ENCODE results near the gene DDX54. TPM values are rescaled to one million over a fixed set of nuclear protein-coding genes. Genes with fewer than 3 reads are reported as not detected.

The DDX54 gene
- total RNA-seq, 6 experiments from 2014 or later: 60.1 to 71.0 (median 61.9) TPM

DNA sequence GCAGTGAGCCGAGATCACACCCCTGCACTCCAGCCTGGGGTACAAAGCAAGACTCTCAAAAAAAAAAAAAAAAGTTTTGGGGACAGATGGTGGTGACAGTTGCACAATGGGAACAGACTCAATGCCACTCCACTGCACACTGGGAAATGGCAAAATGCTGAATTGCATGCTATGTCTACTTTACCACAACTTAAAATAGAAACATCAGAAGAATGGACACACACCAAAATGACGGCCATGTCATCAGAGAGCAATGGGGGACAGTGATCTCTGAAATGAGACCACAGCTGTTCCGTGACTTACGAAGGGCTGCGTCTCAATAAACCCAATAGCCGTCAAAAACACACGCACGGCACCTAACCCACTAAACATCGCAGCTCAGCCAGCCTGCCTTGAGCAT is 13.7 kb downstream of the DDX54 start:
- H3K4me3 Mint-ChIP-seq: no peak overlapping the region
- TF ChIP-seq, protein P1, sequence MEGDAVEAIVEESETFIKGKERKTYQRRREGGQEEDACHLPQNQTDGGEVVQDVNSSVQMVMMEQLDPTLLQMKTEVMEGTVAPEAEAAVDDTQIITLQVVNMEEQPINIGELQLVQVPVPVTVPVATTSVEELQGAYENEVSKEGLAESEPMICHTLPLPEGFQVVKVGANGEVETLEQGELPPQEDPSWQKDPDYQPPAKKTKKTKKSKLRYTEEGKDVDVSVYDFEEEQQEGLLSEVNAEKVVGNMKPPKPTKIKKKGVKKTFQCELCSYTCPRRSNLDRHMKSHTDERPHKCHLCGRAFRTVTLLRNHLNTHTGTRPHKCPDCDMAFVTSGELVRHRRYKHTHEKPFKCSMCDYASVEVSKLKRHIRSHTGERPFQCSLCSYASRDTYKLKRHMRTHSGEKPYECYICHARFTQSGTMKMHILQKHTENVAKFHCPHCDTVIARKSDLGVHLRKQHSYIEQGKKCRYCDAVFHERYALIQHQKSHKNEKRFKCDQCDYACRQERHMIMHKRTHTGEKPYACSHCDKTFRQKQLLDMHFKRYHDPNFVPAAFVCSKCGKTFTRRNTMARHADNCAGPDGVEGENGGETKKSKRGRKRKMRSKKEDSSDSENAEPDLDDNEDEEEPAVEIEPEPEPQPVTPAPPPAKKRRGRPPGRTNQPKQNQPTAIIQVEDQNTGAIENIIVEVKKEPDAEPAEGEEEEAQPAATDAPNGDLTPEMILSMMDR (IDR thresholded peaks at IDR 0.05): no peak
- no peaks in the 10 kb centered on the region for H3K27me3 Mint-ChIP-seq (ENCODE audit: insufficient read depth)
- H3K36me3 Mint-ChIP-seq (ENCODE audit: low read depth): peaks cover 25% of the 10 kb centered on the region
- no peaks in the 10 kb centered on the region for H3K9me3 Mint-ChIP-seq
- no peaks in the 10 kb centered on the region for H3K4me1 Mint-ChIP-seq (ENCODE audit: low read depth)
- no peak for DNase-seq
- H3K27ac Mint-ChIP-seq: no peak overlapping the region

DNA sequence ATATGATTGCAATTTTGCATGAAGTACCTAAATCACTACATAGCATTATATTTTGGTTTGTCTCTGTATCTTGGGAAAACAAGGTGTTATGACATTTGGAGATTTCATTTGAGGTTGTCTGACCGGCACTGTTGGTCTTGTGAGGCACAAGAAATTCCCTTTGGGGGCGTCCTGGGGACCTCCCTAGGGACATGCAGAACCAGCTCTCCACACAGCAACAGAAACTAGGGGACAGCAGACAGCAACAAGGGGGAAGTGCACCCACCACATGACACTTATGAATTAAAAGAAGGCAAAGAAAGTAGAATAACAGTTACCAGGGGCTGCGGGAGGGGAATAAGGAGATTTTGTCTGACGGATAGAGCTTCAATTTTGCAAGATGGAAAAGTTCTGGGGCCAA is 14.4 kb downstream of the DDX54 start:
- Mint-ChIP-seq H3K27ac (no peak overlapping the region), H3K27me3 (ENCODE audit: insufficient read depth) (no peaks in the 10 kb centered on the region), H3K9me3 (no peaks in the 10 kb centered on the region), H3K4me3 (no peak overlapping the region), H3K36me3 (ENCODE audit: low read depth) (peaks cover 25% of the 10 kb centered on the region), H3K4me1 (ENCODE audit: low read depth) (no peaks in the 10 kb centered on the region)
- no peak for DNase-seq
- TF ChIP-seq, protein P1 (IDR thresholded peaks at IDR 0.05): no peak

DNA sequence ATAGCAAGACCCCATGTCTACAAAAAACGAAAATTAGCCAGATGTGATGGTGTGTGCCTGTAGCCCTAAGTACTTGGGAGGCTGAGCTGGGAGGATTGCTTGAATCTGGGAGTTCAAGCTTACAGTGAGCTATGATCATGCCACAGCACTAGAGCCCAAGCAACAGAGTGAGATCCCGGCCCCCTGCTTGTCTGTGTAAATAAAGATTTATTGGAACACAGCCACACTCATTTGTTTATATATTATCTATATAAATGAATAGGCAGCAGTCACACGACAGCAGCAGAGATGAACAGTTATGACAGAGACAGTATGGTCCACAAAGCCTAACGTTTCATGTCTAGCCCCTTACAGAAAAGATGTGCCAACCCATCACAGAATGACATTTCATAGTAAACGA is 14.8 kb downstream of the DDX54 start:
- no peak overlapping the region for H3K4me3 Mint-ChIP-seq
- TF ChIP-seq, protein P1 (IDR thresholded peaks at IDR 0.05): no peak
- H3K4me1 Mint-ChIP-seq (ENCODE audit: low read depth): no peaks in the 10 kb centered on the region
- H3K9me3 Mint-ChIP-seq: no peaks in the 10 kb centered on the region
- H3K27ac Mint-ChIP-seq: no peak overlapping the region
- peaks cover 27% of the 10 kb centered on the region for H3K36me3 Mint-ChIP-seq (ENCODE audit: low read depth)
- no peaks in the 10 kb centered on the region for H3K27me3 Mint-ChIP-seq (ENCODE audit: insufficient read depth)
- DNase-seq: no peak

DNA sequence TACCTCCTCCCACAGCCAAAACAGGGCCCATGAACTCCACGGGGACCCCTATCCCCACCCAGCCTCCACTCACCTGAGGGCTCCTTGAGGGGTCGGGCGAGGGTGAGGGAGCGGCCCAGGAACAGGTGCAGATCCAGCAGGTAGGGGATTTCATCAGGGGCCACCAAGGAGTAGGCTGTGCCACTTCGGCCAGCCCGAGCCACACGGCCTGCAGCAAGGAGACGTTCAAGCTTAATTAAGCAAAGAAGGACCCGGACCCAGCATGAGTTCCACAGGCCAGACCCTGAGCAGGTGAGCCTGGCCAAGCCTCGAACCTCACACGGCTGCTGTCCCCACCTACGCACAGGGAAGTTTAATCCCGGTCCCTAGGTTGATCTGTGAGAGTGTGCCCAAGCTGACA is 15.6 kb downstream of the DDX54 start:
- Mint-ChIP-seq H3K4me3 (no peak overlapping the region), H3K27me3 (ENCODE audit: insufficient read depth) (no peaks in the 10 kb centered on the region), H3K36me3 (ENCODE audit: low read depth) (peaks cover 27% of the 10 kb centered on the region), H3K4me1 (ENCODE audit: low read depth) (no peaks in the 10 kb centered on the region), H3K27ac (no peak overlapping the region), H3K9me3 (no peaks in the 10 kb centered on the region)
- no peak for DNase-seq
- TF ChIP-seq, protein P1 (IDR thresholded peaks at IDR 0.05): no peak

DNA sequence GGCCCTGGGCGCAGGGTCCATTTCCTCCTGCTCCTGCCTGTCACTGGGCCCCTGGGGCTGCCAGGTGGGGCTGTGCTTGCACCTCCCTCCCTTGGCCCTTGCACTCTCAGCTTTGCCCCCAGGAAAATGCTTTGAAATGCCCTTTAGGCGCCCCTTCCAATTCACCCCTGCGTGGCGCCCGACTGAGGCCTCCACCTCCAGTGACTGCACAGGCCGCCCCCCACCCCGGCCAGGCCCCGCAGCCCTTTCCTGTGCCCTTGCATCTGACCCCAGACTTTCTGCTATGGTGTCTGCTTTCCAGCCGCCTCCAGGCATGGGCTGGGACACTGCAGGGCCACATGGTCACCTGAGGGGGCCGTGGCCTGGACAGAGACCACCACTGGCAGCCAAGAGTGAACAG is 17.4 kb downstream of the DDX54 start:
- peaks cover 27% of the 10 kb centered on the region for H3K36me3 Mint-ChIP-seq (ENCODE audit: low read depth)
- TF ChIP-seq, protein P1 (IDR thresholded peaks at IDR 0.05): no peak

More for the DNA sequence above, 17.4 kb downstream of the DDX54 start:
- H3K4me1 Mint-ChIP-seq (ENCODE audit: low read depth): peaks cover 2% of the 10 kb centered on the region; the same call in 1 of the 2 replicates
- no peak for DNase-seq
- H3K9me3 Mint-ChIP-seq: no peaks in the 10 kb centered on the region
- H3K27ac Mint-ChIP-seq: no peak overlapping the region
- no peak overlapping the region for H3K4me3 Mint-ChIP-seq
- H3K27me3 Mint-ChIP-seq (ENCODE audit: insufficient read depth): no peaks in the 10 kb centered on the region

All from HFFc6 (cell line).